NT2/D1 (cell line): ENCODE results near the gene IL25.
"Not testable (repeated sequence)": the region's sequence is repeated elsewhere in the genome, so short reads cannot be mapped to it uniquely, and the experiment has no call there.

Experiments used
- SUZ12 ChIP-seq: IDR thresholded peaks from 2 replicates; pipeline ENCODE4 v1.6.1; 2011; ENCODE audit not compliant: insufficient read length, insufficient read depth; ENCODE audit errors: extremely low read depth
- YY1 ChIP-seq: IDR thresholded peaks from 2 replicates; pipeline ENCODE4 v1.6.1; 2011; ENCODE audit not compliant: insufficient read length, insufficient read depth
- ZNF274 ChIP-seq: IDR thresholded peaks from 2 replicates; pipeline ENCODE4 v1.6.1; 2011; ENCODE audit warnings: mild to moderate bottlenecking, low read depth, low read length

GRCh38 chr14:23389871-23390270 lies 17.3 kb downstream of the IL25 start:
- TF ChIP-seq YY1, ZNF274, SUZ12: not testable (repeated sequence)
